RWPE2 (cell line): ENCODE measurements around the gene CLPSL1.
A peak's percentile ranks its signal among the peaks of the same experiment; 100 is the strongest.

Experiments used
- ATAC-seq: fragments of 200-7000 bp; cut with Tn5 transposase; 3 replicates; pipeline ENCODE4 v1.9.1; 2021; ENCODE audit warnings: low read depth
- DNase-seq: peaks from one replicate; pipeline ENCODE4 v3.0.0-alpha.2; 2020; ENCODE audit warnings: low spot score
- H3K27ac ChIP-seq: fragments of 450-650 bp; 2 replicates; pipeline ENCODE4 v1.5.1; 2017; ENCODE audit warnings: mild to moderate bottlenecking; ENCODE audit not compliant: poor library complexity, severe bottlenecking
- H3K27me3 ChIP-seq: fragments of 250-450 bp; sonication (Bioruptor Pico); 2 replicates; pipeline ENCODE4 v1.5.1; 2021; ENCODE audit warnings: mild to moderate bottlenecking, moderate library complexity; ENCODE audit not compliant: insufficient read depth, poor library complexity, severe bottlenecking
- H3K36me3 ChIP-seq: fragments of 250-450 bp; sonication (Bioruptor Pico); 2 replicates; pipeline ENCODE4 v1.5.1; 2020; ENCODE audit warnings: low read depth, mild to moderate bottlenecking, moderate library complexity
- H3K4me1 ChIP-seq: fragments of 250-450 bp; sonication (Bioruptor Pico); 2 replicates; pipeline ENCODE4 v1.5.1; 2021; ENCODE audit warnings: mild to moderate bottlenecking, moderate library complexity; ENCODE audit not compliant: insufficient read depth, poor library complexity, severe bottlenecking
- H3K4me3 ChIP-seq: fragments of 250-450 bp; sonication (Bioruptor Pico); 2 replicates; pipeline ENCODE4 v1.5.1; 2021; ENCODE audit warnings: mild to moderate bottlenecking, moderate library complexity; ENCODE audit not compliant: severe bottlenecking
- H3K9me3 ChIP-seq: fragments of 250-450 bp; sonication (Bioruptor Pico); 2 replicates; pipeline ENCODE4 v1.5.1; 2021; ENCODE audit warnings: mild to moderate bottlenecking, moderate library complexity; ENCODE audit not compliant: severe bottlenecking
- TF ChIP-seq, protein P1 (sequence below): fragments of 450-650 bp; IDR thresholded peaks from one replicate; pipeline ENCODE4 v1.5.1; 2017; ENCODE audit warnings: mild to moderate bottlenecking, moderate library complexity; ENCODE audit not compliant: poor library complexity, severe bottlenecking

Gene CLPSL1

GRCh38 chr6:35786272-35786671 lies 5.5 kb downstream of the CLPSL1 start:
- Histone ChIP-seq H3K4me3 (no peak overlapping the region), H3K36me3 (no peaks in the 10 kb centered on the region), H3K27ac (no peak overlapping the region), H3K4me1 (peaks cover 3% of the 10 kb centered on the region), H3K9me3 (no peaks in the 10 kb centered on the region), H3K27me3 (peaks cover 5% of the 10 kb centered on the region)
- TF ChIP-seq, protein P1, sequence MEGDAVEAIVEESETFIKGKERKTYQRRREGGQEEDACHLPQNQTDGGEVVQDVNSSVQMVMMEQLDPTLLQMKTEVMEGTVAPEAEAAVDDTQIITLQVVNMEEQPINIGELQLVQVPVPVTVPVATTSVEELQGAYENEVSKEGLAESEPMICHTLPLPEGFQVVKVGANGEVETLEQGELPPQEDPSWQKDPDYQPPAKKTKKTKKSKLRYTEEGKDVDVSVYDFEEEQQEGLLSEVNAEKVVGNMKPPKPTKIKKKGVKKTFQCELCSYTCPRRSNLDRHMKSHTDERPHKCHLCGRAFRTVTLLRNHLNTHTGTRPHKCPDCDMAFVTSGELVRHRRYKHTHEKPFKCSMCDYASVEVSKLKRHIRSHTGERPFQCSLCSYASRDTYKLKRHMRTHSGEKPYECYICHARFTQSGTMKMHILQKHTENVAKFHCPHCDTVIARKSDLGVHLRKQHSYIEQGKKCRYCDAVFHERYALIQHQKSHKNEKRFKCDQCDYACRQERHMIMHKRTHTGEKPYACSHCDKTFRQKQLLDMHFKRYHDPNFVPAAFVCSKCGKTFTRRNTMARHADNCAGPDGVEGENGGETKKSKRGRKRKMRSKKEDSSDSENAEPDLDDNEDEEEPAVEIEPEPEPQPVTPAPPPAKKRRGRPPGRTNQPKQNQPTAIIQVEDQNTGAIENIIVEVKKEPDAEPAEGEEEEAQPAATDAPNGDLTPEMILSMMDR: no peak
- no peak for ATAC-seq
- no peak for DNase-seq

DNA sequence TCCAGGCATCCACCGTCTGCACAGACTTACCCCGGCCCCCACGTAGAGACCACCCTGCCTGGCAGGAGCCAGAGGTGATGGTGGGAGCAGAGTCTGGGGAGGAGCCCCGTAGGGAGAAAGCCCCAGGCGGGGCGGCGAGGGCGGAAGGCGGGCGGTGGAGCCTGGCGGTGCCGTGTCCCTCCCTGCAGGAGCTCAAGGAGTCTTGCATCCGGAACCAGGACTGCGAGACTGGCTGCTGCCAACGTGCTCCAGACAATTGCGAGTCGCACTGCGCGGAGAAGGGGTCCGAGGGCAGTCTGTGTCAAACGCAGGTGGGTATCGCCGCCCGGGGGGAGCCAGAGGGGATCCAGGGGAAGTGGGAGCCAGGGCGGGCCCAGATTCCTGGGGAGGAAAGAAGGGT lies 6.0 kb downstream of the CLPSL1 start:
- Histone ChIP-seq H3K4me3 (no peak overlapping the region), H3K27ac (no peak overlapping the region), H3K36me3 (no peaks in the 10 kb centered on the region), H3K4me1 (peaks cover 3% of the 10 kb centered on the region), H3K9me3 (no peaks in the 10 kb centered on the region), H3K27me3 (peaks cover 5% of the 10 kb centered on the region)
- ATAC-seq (peak; percentile 57), DNase-seq (no peak)
- TF ChIP-seq, protein P1: no peak

- no peaks in the 10 kb centered on the region for H3K4me1 ChIP-seq
- peaks cover 5% of the 10 kb centered on the region for H3K27me3 ChIP-seq
- H3K27ac ChIP-seq: no peak overlapping the region
- peak; percentile 13; the same call in 2 of the 3 replicates for ATAC-seq
- DNase-seq: no peak
- TF ChIP-seq, protein P1: no peak
- H3K36me3 ChIP-seq: no peaks in the 10 kb centered on the region
- no peaks in the 10 kb centered on the region for H3K9me3 ChIP-seq
- no peak overlapping the region for H3K4me3 ChIP-seq
These were observed 6.7 kb downstream of the CLPSL1 start for GRCh38 chr6:35787266-35788218.

DNA sequence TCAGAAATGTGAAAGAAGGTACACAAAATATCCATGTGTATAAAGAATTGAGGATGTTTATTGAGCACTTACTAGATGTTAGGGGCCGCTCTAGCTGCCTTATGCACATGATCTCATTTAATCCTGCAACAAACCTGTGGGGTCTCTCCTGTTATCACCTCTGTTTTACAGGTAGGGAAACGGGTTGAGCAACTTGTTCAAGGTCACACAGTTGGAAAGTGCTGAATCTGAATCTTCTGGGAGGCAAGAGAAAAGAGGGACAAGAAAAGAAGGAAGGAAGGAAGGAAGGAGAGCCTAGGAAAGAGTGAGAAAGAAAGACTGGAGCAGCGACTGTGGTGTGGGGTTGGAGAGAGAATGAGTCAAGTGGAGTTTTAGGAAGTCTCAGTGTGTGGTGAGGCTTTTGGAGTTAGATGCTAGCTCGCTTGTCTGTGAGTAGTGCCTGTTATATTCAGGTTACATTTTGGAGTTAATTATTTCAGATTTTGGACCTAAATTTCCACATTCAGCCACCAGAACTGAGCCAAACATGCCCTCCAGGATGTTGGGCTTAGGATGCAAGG lies 7.7 kb downstream of the CLPSL1 start:
- H3K9me3 ChIP-seq: no peaks in the 10 kb centered on the region
- no peak overlapping the region for H3K27ac ChIP-seq
- no peaks in the 10 kb centered on the region for H3K36me3 ChIP-seq
- H3K4me3 ChIP-seq: no peak overlapping the region
- TF ChIP-seq, protein P1: no peak
- no peak for ATAC-seq
- no peaks in the 10 kb centered on the region for H3K4me1 ChIP-seq
- peaks cover 5% of the 10 kb centered on the region for H3K27me3 ChIP-seq
- DNase-seq: no peak
